Lower lobe of right lung (tissue), 2 donors: ENCODE data around the gene PGS1. TPM values are rescaled to one million over a fixed set of nuclear protein-coding genes. Genes with fewer than 3 reads are reported as not detected.

Source experiments
- ATAC-seq, 2 donors: fragments of 200-7000 bp; cut with Tn5 transposase; one replicate each; pipeline ENCODE4 v1.9.1; 2020 to 2022; ENCODE audit warnings: mild to moderate bottlenecking in 2 of 2, moderate library complexity in 2 of 2
- DNase-seq: peaks from one replicate; pipeline ENCODE4 v3.0.0-alpha.2; 2020
- H3K27ac ChIP-seq: fragments of 200-600 bp; one replicate; pipeline ENCODE4 v1.8.0; 2022
- H3K27me3 ChIP-seq: fragments of 200-600 bp; one replicate; pipeline ENCODE4 v1.8.0; 2022; ENCODE audit warnings: low read depth
- H3K36me3 ChIP-seq: fragments of 200-600 bp; one replicate; pipeline ENCODE4 v1.8.0; 2022; ENCODE audit warnings: mild to moderate bottlenecking
- H3K4me1 ChIP-seq: fragments of 200-600 bp; one replicate; pipeline ENCODE4 v1.8.0; 2022
- H3K4me3 ChIP-seq: fragments of 200-600 bp; one replicate; pipeline ENCODE4 v1.8.0; 2022; ENCODE audit warnings: mild to moderate bottlenecking
- H3K9me3 ChIP-seq: fragments of 200-600 bp; one replicate; pipeline ENCODE4 v1.8.0; 2022
- intact Hi-C: fragments of 100-400 bp; cut with DNase I; formaldehyde crosslinking; loops from one replicate; pipeline ENCODE4 v1.11.0; 2022
- total RNA-seq: library from RNA; stranded (reverse); fragmentation: NEBNext Ultra II Directional; extraction: Animal tissue kit (Norgen Biotek cat#: 25700); gene quantifications from one replicate; pipeline ENCODE4 v1.2.1, GENCODE V29; 2021
- TF ChIP-seq, protein P1 (sequence below): fragments of 200-600 bp; IDR thresholded peaks from one replicate; pipeline ENCODE4 v1.8.0; 2022; ENCODE audit warnings: antibody characterized with exemption, mild to moderate bottlenecking
- donor health status: DM: no; HTN: yes; CAD: no; lungs with severe emphysema.

PGS1 gene
- total RNA-seq, 1 donor from 2014 or later = 90.9 TPM

DNA sequence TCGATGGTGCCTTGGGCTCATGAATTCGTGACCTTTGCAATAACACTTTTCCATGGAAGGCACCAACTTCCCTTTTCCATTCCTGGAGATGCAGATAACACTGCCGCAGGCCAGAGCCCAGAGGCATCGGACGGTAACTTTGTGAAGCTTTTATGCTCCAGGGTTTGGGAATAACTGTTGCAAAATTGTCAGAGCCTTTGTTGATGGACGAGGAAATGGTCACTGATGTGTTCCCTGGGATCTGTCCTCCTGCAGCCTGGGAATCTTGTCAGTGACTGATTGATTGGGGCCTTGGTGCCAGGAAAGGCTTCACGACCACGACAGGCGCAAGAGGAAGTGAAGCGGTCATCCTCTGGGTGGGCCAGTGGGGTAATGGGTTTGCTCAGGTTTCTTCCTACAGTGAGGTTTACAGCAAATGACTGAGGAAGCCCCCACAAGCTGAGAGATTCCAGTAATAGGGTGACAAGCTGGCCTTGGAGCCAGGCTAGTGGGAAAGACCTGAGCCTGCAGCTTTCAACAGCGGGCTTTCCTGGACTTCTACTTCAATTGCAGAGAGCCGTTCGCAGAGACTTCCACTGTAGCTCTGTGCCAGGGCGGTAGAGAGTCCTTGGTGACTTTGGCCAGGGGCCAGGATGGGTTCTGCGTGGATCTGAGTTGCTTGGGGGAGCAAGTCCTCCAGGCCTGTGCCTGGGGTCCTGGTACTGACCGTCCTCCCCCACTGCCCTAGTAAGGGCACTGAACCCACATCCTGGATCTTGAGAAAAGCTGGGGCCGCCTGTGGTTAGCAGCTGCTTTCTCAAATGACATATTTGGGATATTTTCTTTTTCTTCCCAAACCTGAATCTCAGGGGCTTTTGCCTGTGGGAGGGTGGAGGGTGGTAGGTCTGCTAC lies 37.6 kb downstream of the PGS1 start:
- TF ChIP-seq, protein P1, sequence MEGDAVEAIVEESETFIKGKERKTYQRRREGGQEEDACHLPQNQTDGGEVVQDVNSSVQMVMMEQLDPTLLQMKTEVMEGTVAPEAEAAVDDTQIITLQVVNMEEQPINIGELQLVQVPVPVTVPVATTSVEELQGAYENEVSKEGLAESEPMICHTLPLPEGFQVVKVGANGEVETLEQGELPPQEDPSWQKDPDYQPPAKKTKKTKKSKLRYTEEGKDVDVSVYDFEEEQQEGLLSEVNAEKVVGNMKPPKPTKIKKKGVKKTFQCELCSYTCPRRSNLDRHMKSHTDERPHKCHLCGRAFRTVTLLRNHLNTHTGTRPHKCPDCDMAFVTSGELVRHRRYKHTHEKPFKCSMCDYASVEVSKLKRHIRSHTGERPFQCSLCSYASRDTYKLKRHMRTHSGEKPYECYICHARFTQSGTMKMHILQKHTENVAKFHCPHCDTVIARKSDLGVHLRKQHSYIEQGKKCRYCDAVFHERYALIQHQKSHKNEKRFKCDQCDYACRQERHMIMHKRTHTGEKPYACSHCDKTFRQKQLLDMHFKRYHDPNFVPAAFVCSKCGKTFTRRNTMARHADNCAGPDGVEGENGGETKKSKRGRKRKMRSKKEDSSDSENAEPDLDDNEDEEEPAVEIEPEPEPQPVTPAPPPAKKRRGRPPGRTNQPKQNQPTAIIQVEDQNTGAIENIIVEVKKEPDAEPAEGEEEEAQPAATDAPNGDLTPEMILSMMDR = no peak
- no peaks in the 10 kb centered on the region for H3K27me3 ChIP-seq
- H3K4me3 ChIP-seq = peak overlapping the region; percentile 22
- peaks cover 45% of the 10 kb centered on the region for H3K36me3 ChIP-seq
- DNase-seq (no peak), ATAC-seq (peak in 1 of 2 donors; percentile 22)
- H3K4me1 ChIP-seq = peaks cover 100% of the 10 kb centered on the region
- H3K9me3 ChIP-seq = no peaks in the 10 kb centered on the region
- intact Hi-C loops = no loop called here
- H3K27ac ChIP-seq = peak overlapping the region; percentile 91

DNA sequence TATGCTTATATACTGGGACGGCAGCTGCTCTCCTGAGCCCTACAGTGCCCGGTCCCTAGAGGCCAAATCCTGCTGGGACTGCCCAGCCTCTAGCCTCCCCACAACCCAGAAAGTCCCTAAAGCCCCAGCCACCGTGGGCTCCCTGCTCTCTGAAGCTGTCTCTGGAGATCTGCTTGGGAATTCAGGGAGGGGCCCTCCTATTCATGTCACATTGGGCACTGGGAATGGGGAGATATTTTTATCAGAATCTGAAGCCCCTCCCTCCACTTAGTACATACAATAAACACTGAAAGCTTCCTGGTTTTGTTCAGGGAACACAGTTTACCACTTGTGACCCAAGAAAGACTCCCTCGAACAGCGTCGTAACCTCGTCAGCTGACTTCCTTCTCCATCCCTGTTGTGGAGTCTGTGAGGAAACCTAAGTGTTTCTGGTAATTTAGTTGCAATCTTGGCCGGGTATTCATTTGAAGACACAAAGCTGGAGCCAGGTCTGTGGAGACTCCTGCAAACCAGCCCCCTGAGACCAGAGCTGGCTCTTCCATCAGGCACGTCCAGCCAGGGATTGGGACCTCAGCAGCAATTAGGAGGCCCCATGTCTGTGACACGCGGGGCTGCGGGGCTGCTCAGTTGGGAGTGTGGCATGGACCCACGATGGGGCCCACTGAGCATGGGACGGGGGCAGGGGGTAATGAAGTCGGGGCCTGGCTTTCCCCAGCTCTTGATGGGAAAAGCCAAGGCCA lies 38.5 kb downstream of the PGS1 start:
- DNase-seq (no peak), ATAC-seq (peak; percentile 70 to 72)
- Histone ChIP-seq H3K27me3 (no peaks in the 10 kb centered on the region), H3K27ac (peak overlapping the region; percentile 91), H3K4me1 (peaks cover 100% of the 10 kb centered on the region), H3K4me3 (peak overlapping the region; percentile 22), H3K9me3 (no peaks in the 10 kb centered on the region), H3K36me3 (peaks cover 48% of the 10 kb centered on the region)
- intact Hi-C loops = no loop called here
- TF ChIP-seq, protein P1 = no peak

DNA sequence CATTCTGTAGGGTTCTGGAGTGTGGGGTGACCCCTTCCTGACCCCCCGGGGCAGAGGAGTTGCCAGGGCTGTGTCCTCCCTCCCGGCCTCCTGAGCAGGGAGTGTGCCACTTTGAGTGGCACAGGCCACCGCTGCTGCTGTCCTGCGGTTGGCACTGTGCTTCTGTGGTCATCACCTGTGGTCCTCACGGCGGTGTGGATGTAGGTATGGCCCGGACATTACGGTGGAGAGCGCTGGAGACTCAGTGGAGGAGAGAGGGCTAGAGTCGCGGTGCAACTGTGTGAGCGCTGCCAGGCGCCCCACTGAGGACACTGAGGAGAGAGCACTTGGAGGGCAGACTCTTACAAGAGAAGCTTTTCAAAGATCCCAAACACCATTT lies 39.1 kb downstream of the PGS1 start:
- peaks cover 100% of the 10 kb centered on the region for H3K4me1 ChIP-seq
- peaks cover 49% of the 10 kb centered on the region for H3K36me3 ChIP-seq
- no peaks in the 10 kb centered on the region for H3K27me3 ChIP-seq
- peak overlapping the region; percentile 91 for H3K27ac ChIP-seq
- intact Hi-C loops = no loop called here
- no peak for DNase-seq
- no peaks in the 10 kb centered on the region for H3K9me3 ChIP-seq
- ATAC-seq = no peak
- TF ChIP-seq, protein P1 = no peak
- H3K4me3 ChIP-seq = peak overlapping the region; percentile 22

DNA sequence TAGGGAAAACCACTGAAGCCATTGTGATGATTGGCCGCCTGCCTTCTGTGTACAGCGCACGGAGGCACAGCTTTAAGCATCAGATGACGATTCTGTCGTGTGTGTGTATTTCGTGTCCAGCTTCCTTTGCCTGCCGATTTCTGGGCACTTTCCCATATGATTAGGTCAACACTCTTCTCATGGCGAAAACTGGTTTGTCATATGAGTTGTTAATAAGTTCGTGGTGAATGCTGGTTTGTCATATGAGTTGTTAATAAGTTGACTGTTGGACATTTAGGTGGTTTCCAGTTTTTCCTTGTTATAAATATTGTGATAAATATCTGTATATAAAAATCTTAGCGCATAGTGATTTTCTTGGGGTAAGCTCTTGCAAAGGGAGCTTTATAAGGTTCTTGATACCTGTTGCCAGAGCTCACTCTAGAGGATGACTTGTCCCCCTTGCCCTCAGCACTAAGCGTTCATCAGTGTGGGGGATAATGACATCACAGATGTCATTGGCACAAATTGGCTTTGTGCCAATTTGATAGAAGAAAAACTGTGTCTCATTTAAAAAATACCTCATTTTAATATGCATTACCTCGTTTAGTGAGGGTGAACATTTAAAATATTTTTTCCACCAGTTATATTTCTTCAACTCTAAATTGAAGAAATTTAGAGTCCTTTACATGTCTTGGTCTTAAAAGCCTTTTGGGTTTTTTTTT lies 40.0 kb downstream of the PGS1 start:
- peaks cover 96% of the 10 kb centered on the region for H3K4me1 ChIP-seq
- H3K27ac ChIP-seq = peak overlapping the region; percentile 91
- TF ChIP-seq, protein P1 = no peak
- DNase-seq (no peak), ATAC-seq (no peak)
- H3K36me3 ChIP-seq = peaks cover 57% of the 10 kb centered on the region
- no peak overlapping the region for H3K4me3 ChIP-seq
- no peaks in the 10 kb centered on the region for H3K27me3 ChIP-seq
- intact Hi-C loops = no loop called here
- H3K9me3 ChIP-seq = no peaks in the 10 kb centered on the region
